Measurements from ENCODE around the gene PPP1R13L. TPM values are rescaled to one million over a fixed set of nuclear protein-coding genes. Genes with fewer than 3 reads are reported as not detected.

PPP1R13L gene
- total and polyA plus RNA-seq, 2 donors (not counting 1 experiment from before 2014, with no cell fraction given): 3.0 to 5.8 TPM

DNA sequence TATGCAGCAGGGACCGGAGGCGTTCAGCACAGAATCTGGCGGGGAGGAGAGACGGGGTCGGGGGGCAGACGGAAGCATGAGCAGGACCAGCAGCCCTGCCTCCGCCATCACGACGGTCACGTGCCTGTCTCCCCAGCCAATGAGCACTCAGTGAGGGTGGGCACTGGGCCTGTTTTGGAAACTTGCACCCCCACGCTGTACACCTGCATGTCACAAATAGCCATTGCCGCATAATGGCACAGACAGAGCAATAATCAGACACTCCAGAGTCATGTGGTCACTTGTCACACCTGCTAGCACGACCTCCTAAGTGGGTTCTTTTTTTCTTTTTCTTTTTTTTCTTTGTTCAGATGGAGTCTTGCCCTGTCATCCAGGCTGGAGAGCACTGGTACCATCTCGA is 43.3 kb downstream of the PPP1R13L start:
- Histone ChIP-seq H3K36me3 (ENCODE audit: control insufficient read depth, insufficient read depth, low read length) (peaks cover 30% of the 10 kb centered on the region), H3K4me2 (ENCODE audit: extremely low read depth, insufficient read depth, low read length) (no peak overlapping the region), H3K9ac (ENCODE audit: insufficient read depth, low read length) (no peak overlapping the region), H3K4me3 (replicated peaks in 1 of 4; ENCODE audit: control extremely low read depth in 1 of 4, insufficient read depth in 1 of 4, low read depth in 3 of 4, low read length in 4 of 4) (no peak overlapping the region), H3K79me2 (ENCODE audit: control insufficient read depth, insufficient read depth, low read length) (no peaks in the 10 kb centered on the region), H3K27ac (ENCODE audit: insufficient read depth, low read length) (no peak overlapping the region), H3K9me3 (ENCODE audit: control insufficient read depth, insufficient read depth, low read depth, low read length) (no peaks in the 10 kb centered on the region), H2AFZ (ENCODE audit: low read length) (no peak overlapping the region), H3K27me3 (ENCODE audit: control insufficient read depth, insufficient read depth, low read length) (no peaks in the 10 kb centered on the region), H4K20me1 (ENCODE audit: control insufficient read depth, extremely low read depth, insufficient read depth, low read length) (no peaks in the 10 kb centered on the region), H3K4me1 (ENCODE audit: control insufficient read depth, extremely low read depth, insufficient read depth, low read length) (no peaks in the 10 kb centered on the region)
- DNase-seq (ENCODE audit: low read depth in 2 of 2): no peak
- no peak for TF ChIP-seq EZH2 (IDR thresholded peaks at IDR 0.05; ENCODE audit: low read length, missing control alignments)
- TF ChIP-seq, protein P1, sequence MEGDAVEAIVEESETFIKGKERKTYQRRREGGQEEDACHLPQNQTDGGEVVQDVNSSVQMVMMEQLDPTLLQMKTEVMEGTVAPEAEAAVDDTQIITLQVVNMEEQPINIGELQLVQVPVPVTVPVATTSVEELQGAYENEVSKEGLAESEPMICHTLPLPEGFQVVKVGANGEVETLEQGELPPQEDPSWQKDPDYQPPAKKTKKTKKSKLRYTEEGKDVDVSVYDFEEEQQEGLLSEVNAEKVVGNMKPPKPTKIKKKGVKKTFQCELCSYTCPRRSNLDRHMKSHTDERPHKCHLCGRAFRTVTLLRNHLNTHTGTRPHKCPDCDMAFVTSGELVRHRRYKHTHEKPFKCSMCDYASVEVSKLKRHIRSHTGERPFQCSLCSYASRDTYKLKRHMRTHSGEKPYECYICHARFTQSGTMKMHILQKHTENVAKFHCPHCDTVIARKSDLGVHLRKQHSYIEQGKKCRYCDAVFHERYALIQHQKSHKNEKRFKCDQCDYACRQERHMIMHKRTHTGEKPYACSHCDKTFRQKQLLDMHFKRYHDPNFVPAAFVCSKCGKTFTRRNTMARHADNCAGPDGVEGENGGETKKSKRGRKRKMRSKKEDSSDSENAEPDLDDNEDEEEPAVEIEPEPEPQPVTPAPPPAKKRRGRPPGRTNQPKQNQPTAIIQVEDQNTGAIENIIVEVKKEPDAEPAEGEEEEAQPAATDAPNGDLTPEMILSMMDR (conservative IDR thresholded peaks at IDR 0.05 in 1 of 2, IDR thresholded peaks at IDR 0.05 in 1 of 2; ENCODE audit: low read depth in 1 of 2, low read length in 2 of 2): no peak

DNA sequence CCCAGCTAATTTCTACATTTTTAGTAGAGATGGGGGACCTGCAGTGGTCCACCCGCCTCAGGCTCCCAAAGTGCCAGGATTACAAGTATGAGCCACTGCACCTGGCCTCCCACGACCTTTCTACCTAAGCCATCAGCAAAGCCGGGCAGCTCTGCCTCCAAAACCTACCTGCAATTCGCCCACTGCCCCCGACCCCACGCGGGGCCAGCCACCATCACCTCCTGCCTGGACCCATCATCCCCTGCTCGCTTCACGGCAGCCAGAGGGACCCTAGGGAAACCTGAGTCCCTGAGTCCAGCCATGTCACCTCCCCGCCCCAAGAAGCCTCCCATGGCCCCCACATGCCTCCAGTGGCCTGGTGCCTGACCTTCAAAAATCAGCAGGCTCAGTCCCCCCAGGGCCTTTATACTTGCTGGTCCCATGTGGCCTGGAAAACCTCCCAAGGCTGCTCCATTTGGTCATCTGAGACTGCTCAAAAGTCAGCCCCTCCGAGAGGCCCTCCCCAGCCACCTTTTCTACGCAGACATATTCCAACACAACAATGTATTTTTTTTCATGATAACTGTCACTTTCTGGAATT is 46.6 kb downstream of the PPP1R13L start:
- H3K9me3 ChIP-seq (ENCODE audit: control insufficient read depth, insufficient read depth, low read depth, low read length): no peaks in the 10 kb centered on the region
- H3K9ac ChIP-seq (ENCODE audit: insufficient read depth, low read length): no peak overlapping the region
- no peak overlapping the region for H3K4me3 ChIP-seq (replicated peaks in 1 of 4; ENCODE audit: control extremely low read depth in 1 of 4, insufficient read depth in 1 of 4, low read depth in 3 of 4, low read length in 4 of 4)
- no peak for DNase-seq (ENCODE audit: low read depth in 2 of 2)
- H4K20me1 ChIP-seq (ENCODE audit: control insufficient read depth, extremely low read depth, insufficient read depth, low read length): no peaks in the 10 kb centered on the region
- no peak overlapping the region for H3K27ac ChIP-seq (ENCODE audit: insufficient read depth, low read length)
- no peaks in the 10 kb centered on the region for H3K4me1 ChIP-seq (ENCODE audit: control insufficient read depth, extremely low read depth, insufficient read depth, low read length)
- H3K36me3 ChIP-seq (ENCODE audit: control insufficient read depth, insufficient read depth, low read length): peaks cover 34% of the 10 kb centered on the region
- no peak for TF ChIP-seq EZH2 (IDR thresholded peaks at IDR 0.05; ENCODE audit: low read length, missing control alignments)
- TF ChIP-seq, protein P1 (conservative IDR thresholded peaks at IDR 0.05 in 1 of 2, IDR thresholded peaks at IDR 0.05 in 1 of 2; ENCODE audit: low read depth in 1 of 2, low read length in 2 of 2): no peak
- no peaks in the 10 kb centered on the region for H3K27me3 ChIP-seq (ENCODE audit: control insufficient read depth, insufficient read depth, low read length)
- H3K79me2 ChIP-seq (ENCODE audit: control insufficient read depth, insufficient read depth, low read length): no peaks in the 10 kb centered on the region
- H2AFZ ChIP-seq (ENCODE audit: low read length): no peak overlapping the region
- no peak overlapping the region for H3K4me2 ChIP-seq (ENCODE audit: extremely low read depth, insufficient read depth, low read length)

GRCh38 chr19:45357445-45357783 is 47.5 kb downstream of the PPP1R13L start:
- TF ChIP-seq, protein P1 (conservative IDR thresholded peaks at IDR 0.05 in 1 of 2, IDR thresholded peaks at IDR 0.05 in 1 of 2; ENCODE audit: low read depth in 1 of 2, low read length in 2 of 2): no peak
- TF ChIP-seq EZH2 (IDR thresholded peaks at IDR 0.05; ENCODE audit: low read length, missing control alignments): no peak
- H3K4me3 ChIP-seq (replicated peaks in 1 of 4; ENCODE audit: control extremely low read depth in 1 of 4, insufficient read depth in 1 of 4, low read depth in 3 of 4, low read length in 4 of 4): no peak overlapping the region
- H3K36me3 ChIP-seq (ENCODE audit: control insufficient read depth, insufficient read depth, low read length): peaks cover 32% of the 10 kb centered on the region
- H2AFZ ChIP-seq (ENCODE audit: low read length): no peak overlapping the region
- H3K9me3 ChIP-seq (ENCODE audit: control insufficient read depth, insufficient read depth, low read depth, low read length): no peaks in the 10 kb centered on the region
- no peaks in the 10 kb centered on the region for H3K79me2 ChIP-seq (ENCODE audit: control insufficient read depth, insufficient read depth, low read length)
- no peak overlapping the region for H3K9ac ChIP-seq (ENCODE audit: insufficient read depth, low read length)
- no peak for DNase-seq (ENCODE audit: low read depth in 2 of 2)
- H3K27ac ChIP-seq (ENCODE audit: insufficient read depth, low read length): no peak overlapping the region
- H4K20me1 ChIP-seq (ENCODE audit: control insufficient read depth, extremely low read depth, insufficient read depth, low read length): no peaks in the 10 kb centered on the region
- no peak overlapping the region for H3K4me2 ChIP-seq (ENCODE audit: extremely low read depth, insufficient read depth, low read length)
- H3K4me1 ChIP-seq (ENCODE audit: control insufficient read depth, extremely low read depth, insufficient read depth, low read length): no peaks in the 10 kb centered on the region
- no peaks in the 10 kb centered on the region for H3K27me3 ChIP-seq (ENCODE audit: control insufficient read depth, insufficient read depth, low read length)
